Choroid plexus epithelial cell (primary cell): Measurements from ENCODE around the gene MASP1.

Source experiments
- DNase-seq: peaks from one replicate; pipeline ENCODE4 v3.0.0-alpha.2; 2010; ENCODE audit warnings: low read depth
- H3K4me3 ChIP-seq: 2 replicates; pipeline ENCODE4 v1.5.1; 2011; ENCODE audit warnings: low read depth, mild to moderate bottlenecking, control low read depth, low read length, moderate library complexity
- TF ChIP-seq, protein P1 (sequence below): conservative IDR thresholded peaks from 2 replicates; pipeline ENCODE4 v1.5.1; 2011; ENCODE audit warnings: low read depth, mild to moderate bottlenecking, control low read depth, inconsistent platforms, low read length, moderate library complexity

Gene MASP1

DNA sequence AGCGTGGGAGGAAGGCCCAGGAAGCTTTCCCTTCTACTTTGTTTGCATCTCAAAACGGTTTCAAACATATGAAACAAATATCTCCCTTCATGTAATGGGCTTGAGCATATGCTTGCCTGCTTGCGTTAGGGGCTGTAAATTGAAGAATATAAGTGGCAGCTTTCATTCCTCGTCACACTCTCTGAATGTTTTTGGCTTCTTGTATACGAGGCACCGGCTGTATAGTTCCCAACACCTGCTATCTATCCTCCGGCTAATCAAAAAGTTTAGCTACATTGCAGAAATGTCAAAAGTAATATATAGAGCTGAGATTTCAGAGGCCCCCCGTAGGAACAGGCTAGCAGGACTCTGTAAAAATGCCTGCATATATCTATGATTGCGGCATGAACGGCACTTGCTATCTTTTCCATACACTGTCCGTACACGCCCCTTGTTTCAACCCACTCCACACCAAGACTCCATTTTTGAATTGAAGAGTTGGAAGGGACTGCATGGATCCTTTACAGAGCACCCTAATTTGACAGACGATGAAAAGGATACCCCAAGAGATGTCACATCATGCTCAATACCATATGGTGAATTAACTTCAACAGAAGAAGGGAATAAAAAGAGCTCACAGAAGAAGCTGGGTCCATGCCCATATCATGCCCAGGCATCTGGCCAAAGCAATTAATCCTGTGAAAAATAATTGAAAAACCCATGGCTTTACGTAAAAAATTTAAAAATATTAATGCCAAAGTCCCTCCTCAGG is 2.5 kb downstream of the MASP1 start:
- H3K4me3 ChIP-seq = no peak overlapping the region
- TF ChIP-seq, protein P1, sequence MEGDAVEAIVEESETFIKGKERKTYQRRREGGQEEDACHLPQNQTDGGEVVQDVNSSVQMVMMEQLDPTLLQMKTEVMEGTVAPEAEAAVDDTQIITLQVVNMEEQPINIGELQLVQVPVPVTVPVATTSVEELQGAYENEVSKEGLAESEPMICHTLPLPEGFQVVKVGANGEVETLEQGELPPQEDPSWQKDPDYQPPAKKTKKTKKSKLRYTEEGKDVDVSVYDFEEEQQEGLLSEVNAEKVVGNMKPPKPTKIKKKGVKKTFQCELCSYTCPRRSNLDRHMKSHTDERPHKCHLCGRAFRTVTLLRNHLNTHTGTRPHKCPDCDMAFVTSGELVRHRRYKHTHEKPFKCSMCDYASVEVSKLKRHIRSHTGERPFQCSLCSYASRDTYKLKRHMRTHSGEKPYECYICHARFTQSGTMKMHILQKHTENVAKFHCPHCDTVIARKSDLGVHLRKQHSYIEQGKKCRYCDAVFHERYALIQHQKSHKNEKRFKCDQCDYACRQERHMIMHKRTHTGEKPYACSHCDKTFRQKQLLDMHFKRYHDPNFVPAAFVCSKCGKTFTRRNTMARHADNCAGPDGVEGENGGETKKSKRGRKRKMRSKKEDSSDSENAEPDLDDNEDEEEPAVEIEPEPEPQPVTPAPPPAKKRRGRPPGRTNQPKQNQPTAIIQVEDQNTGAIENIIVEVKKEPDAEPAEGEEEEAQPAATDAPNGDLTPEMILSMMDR = no peak
- no peak for DNase-seq

- H3K4me3 ChIP-seq = no peak overlapping the region
- no peak for DNase-seq
- TF ChIP-seq, protein P1 = no peak
Observed at GRCh38 chr3:187288131-187288854, 3.2 kb downstream of the MASP1 start.

- no peak for DNase-seq
- H3K4me3 ChIP-seq = no peak overlapping the region
- TF ChIP-seq, protein P1 = no peak
Observed at GRCh38 chr3:187287256-187287655, 4.3 kb downstream of the MASP1 start.

DNA sequence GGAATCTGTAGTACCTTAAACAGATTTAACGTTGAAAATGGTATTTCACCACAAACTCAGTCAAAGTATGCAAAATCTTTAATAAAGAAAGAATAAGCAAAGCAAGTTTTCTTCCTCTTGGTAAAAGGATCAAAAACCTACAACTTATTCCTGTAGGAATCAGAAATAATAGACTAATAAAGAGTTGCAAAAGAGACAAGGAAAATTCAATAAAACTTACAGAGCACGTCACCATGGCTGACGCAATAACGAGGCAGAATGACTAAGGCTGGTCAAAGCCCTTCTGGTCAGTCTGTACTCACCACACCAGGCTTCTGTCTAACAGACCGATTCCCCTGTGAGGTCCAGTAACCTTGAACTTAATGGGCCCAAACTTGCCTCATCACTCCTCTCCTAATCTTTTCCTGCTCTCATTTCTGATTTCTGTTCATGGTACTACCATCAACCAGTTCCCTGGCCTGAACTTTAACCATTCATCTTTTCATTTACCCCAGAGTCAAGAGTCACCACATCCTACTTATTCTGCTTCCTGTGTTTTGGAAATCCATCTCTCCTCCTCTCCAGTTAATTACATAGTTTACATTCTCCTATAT is 5.0 kb downstream of the MASP1 start:
- peak; percentile 93 for DNase-seq
- no peak overlapping the region for H3K4me3 ChIP-seq
- TF ChIP-seq, protein P1 = no peak

DNA sequence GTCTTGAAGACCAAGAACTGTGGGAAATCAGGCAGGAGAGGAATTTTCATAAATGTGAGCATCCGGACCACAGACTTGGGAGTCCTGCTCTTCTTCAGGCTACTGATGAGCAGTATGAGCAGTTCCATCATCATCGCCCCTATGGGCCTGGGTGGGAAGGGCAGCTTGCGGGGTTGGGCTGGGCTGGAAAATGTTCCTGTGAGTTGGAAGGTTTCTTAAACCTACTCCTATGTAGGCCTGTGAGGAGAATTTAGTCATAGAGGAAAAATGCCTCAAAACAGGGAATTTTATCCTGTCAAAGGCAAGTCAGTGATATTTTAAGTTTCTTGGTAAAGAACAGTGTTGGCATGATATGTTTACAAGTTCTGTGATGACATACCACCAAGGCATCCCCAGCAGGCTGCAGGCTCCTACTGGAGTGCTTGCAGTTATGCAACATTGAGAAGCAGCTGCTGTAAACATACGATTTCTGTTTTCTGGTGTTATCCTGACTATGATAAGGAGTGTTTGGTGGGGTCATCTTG is 10.3 kb downstream of the MASP1 start:
- DNase-seq = peak; percentile 92
- no peak overlapping the region for H3K4me3 ChIP-seq
- TF ChIP-seq, protein P1 = peak; percentile 33

- TF ChIP-seq, protein P1 = no peak
- no peak for DNase-seq
- H3K4me3 ChIP-seq = no peak overlapping the region
Observed at GRCh38 chr3:187280644-187281043, 10.9 kb downstream of the MASP1 start.
